ENCODE results near the gene BCAR3.

Gene BCAR3

GRCh38 chr1:93620841-93621210 lies 60.8 kb downstream of the BCAR3 start:
- no peak for TF ChIP-seq ZFX (IDR thresholded peaks at IDR 0.05; ENCODE audit: borderline replicate concordance)
- TF ChIP-seq CTCF (IDR thresholded peaks at IDR 0.05) = no peak
- peak overlapping the region; percentile 85 for H3K27ac ChIP-seq

- TF ChIP-seq CTCF (IDR thresholded peaks at IDR 0.05) (no peak), ZFX (IDR thresholded peaks at IDR 0.05; ENCODE audit: borderline replicate concordance) (no peak)
Observed at GRCh38 chr1:93620172-93620840, 61.3 kb downstream of the BCAR3 start.

GRCh38 chr1:93619507-93620171 lies 62.0 kb downstream of the BCAR3 start:
- 0 out of 2 replicates have a peak overlapping the region, but pooled peaks have one; percentile 81 for H3K27ac ChIP-seq
- TF ChIP-seq CTCF (IDR thresholded peaks at IDR 0.05) (peak; percentile 22; the same call in 1 of the 2 replicates), ZFX (IDR thresholded peaks at IDR 0.05; ENCODE audit: borderline replicate concordance) (no peak)

More at GRCh38 chr1:93620172-93620840, 61.3 kb downstream of the BCAR3 start:
- peak overlapping the region; percentile 85 for H3K27ac ChIP-seq

- H3K27ac ChIP-seq = peak overlapping the region; percentile 81
- TF ChIP-seq CTCF (IDR thresholded peaks at IDR 0.05) (no peak), ZFX (IDR thresholded peaks at IDR 0.05; ENCODE audit: borderline replicate concordance) (no peak)
Observed at GRCh38 chr1:93617670-93618499, 63.8 kb downstream of the BCAR3 start.

GRCh38 chr1:93616996-93617669 lies 64.5 kb downstream of the BCAR3 start:
- H3K27ac ChIP-seq = peak overlapping the region; percentile 81
- TF ChIP-seq CTCF (IDR thresholded peaks at IDR 0.05) = no peak
- no peak for TF ChIP-seq ZFX (IDR thresholded peaks at IDR 0.05; ENCODE audit: borderline replicate concordance)

- TF ChIP-seq ZFX (IDR thresholded peaks at IDR 0.05; ENCODE audit: borderline replicate concordance) = no peak
- TF ChIP-seq CTCF (IDR thresholded peaks at IDR 0.05) = no peak
- H3K27ac ChIP-seq = peak overlapping the region; percentile 81
Observed at GRCh38 chr1:93616221-93616995, 65.2 kb downstream of the BCAR3 start.

All from 22Rv1 (cell line).